ENCODE results near the gene AGTPBP1. TPM values are rescaled to one million over a fixed set of nuclear protein-coding genes. Genes with fewer than 3 reads are reported as not detected.

Gene AGTPBP1
- total and polyA plus RNA-seq, 5 donors = 11.0 to 54.8 (median 48.0) TPM

- DNase-seq (no peak), ATAC-seq (peak; percentile 26 to 36)
- H3K9me3 ChIP-seq (ENCODE audit: control insufficient read depth, low read length) = no peaks in the 10 kb centered on the region
- intact Hi-C loops (cut with DNase I) = no loop called here
- no peaks in the 10 kb centered on the region for H3K27me3 ChIP-seq (ENCODE audit: control insufficient read depth, insufficient read depth)
- no peak overlapping the region for H3K4me3 ChIP-seq (ENCODE audit: low read length)
- 71% methylated on average over 6 of the region's 6 CpGs for WGBS
- H3K27ac ChIP-seq (ENCODE audit: low read length) = peak overlapping the region; percentile 13
- peaks cover 11% of the 10 kb centered on the region for H3K4me1 ChIP-seq (ENCODE audit: control insufficient read depth, insufficient read depth, low read length)
Observed at GRCh38 chr9:85536514-85536913, 205.2 kb downstream of the AGTPBP1 start.

- DNase-seq (peak; percentile 66 to 70 (median 67)), ATAC-seq (peak; percentile 73 to 80)
- intact Hi-C loops (cut with DNase I) = no loop called here
- peaks cover 11% of the 10 kb centered on the region for H3K4me1 ChIP-seq (ENCODE audit: control insufficient read depth, insufficient read depth, low read length)
- no peaks in the 10 kb centered on the region for H3K27me3 ChIP-seq (ENCODE audit: control insufficient read depth, insufficient read depth)
- peak overlapping the region; percentile 45 for H3K27ac ChIP-seq (ENCODE audit: low read length)
- WGBS = 20% methylated on average over 2 of the region's 2 CpGs
- H3K4me3 ChIP-seq (ENCODE audit: low read length) = no peak overlapping the region
- no peaks in the 10 kb centered on the region for H3K9me3 ChIP-seq (ENCODE audit: control insufficient read depth, low read length)
Observed at GRCh38 chr9:85536076-85536475, 205.7 kb downstream of the AGTPBP1 start.

- H3K4me3 ChIP-seq (ENCODE audit: low read length) = no peak overlapping the region
- no peaks in the 10 kb centered on the region for H3K9me3 ChIP-seq (ENCODE audit: control insufficient read depth, low read length)
- intact Hi-C loops (cut with DNase I) = no loop called here
- ATAC-seq = peak in 1 of 2 donors; percentile 44
- H3K27me3 ChIP-seq (ENCODE audit: control insufficient read depth, insufficient read depth) = no peaks in the 10 kb centered on the region
- DNase-seq = peak; percentile 27 to 62 (median 61)
- WGBS = 80% methylated on average over 8 of the region's 8 CpGs
- no peak overlapping the region for H3K27ac ChIP-seq (ENCODE audit: low read length)
- H3K4me1 ChIP-seq (ENCODE audit: control insufficient read depth, insufficient read depth, low read length) = peaks cover 11% of the 10 kb centered on the region
Observed at GRCh38 chr9:85534340-85534739, 207.4 kb downstream of the AGTPBP1 start.

GRCh38 chr9:85533538-85533937, 208.2 kb downstream of the AGTPBP1 start:
- no peaks in the 10 kb centered on the region for H3K27me3 ChIP-seq (ENCODE audit: control insufficient read depth, insufficient read depth)
- DNase-seq (no peak), ATAC-seq (no peak)
- no peak overlapping the region for H3K27ac ChIP-seq (ENCODE audit: low read length)
- 96% methylated on average over 4 of the region's 4 CpGs for WGBS
- H3K4me1 ChIP-seq (ENCODE audit: control insufficient read depth, insufficient read depth, low read length) = peaks cover 11% of the 10 kb centered on the region
- H3K4me3 ChIP-seq (ENCODE audit: low read length) = no peak overlapping the region
- intact Hi-C loops (cut with DNase I) = no loop called here
- no peaks in the 10 kb centered on the region for H3K9me3 ChIP-seq (ENCODE audit: control insufficient read depth, low read length)

- H3K9me3 ChIP-seq (ENCODE audit: control insufficient read depth, low read length) = no peaks in the 10 kb centered on the region
- no peaks in the 10 kb centered on the region for H3K27me3 ChIP-seq (ENCODE audit: control insufficient read depth, insufficient read depth)
- peaks cover 11% of the 10 kb centered on the region for H3K4me1 ChIP-seq (ENCODE audit: control insufficient read depth, insufficient read depth, low read length)
- DNase-seq (no peak), ATAC-seq (no peak)
- intact Hi-C loops (cut with DNase I) = no loop called here
- WGBS = 42% methylated on average over 5 of the region's 5 CpGs
- H3K27ac ChIP-seq (ENCODE audit: low read length) = no peak overlapping the region
- H3K4me3 ChIP-seq (ENCODE audit: low read length) = no peak overlapping the region
Observed at GRCh38 chr9:85530721-85531120, 211.0 kb downstream of the AGTPBP1 start.

- intact Hi-C loops (cut with DNase I) = no loop called here
- 86% methylated on average over 4 of the region's 4 CpGs for WGBS
- peak in 1 of 3 donors; percentile 25 for DNase-seq
- Histone ChIP-seq H3K4me3 (ENCODE audit: low read length) (no peak overlapping the region), H3K4me1 (ENCODE audit: control insufficient read depth, insufficient read depth, low read length) (peaks cover 9% of the 10 kb centered on the region), H3K27ac (ENCODE audit: low read length) (peak overlapping the region; percentile 75), H3K9me3 (ENCODE audit: control insufficient read depth, low read length) (no peaks in the 10 kb centered on the region), H3K27me3 (ENCODE audit: control insufficient read depth, insufficient read depth) (no peaks in the 10 kb centered on the region)
- peak; percentile 47 for ATAC-seq
Observed at GRCh38 chr9:85528607-85529006, 213.1 kb downstream of the AGTPBP1 start.

- peak overlapping the region; percentile 75 for H3K27ac ChIP-seq (ENCODE audit: low read length)
- no peaks in the 10 kb centered on the region for H3K9me3 ChIP-seq (ENCODE audit: control insufficient read depth, low read length)
- H3K4me1 ChIP-seq (ENCODE audit: control insufficient read depth, insufficient read depth, low read length) = peaks cover 9% of the 10 kb centered on the region
- H3K4me3 ChIP-seq (ENCODE audit: low read length) = no peak overlapping the region
- peak; percentile 7 to 15 for ATAC-seq
- WGBS = 77% methylated on average over 5 of the region's 5 CpGs
- no peak for DNase-seq
- intact Hi-C loops (cut with DNase I) = no loop called here
- no peaks in the 10 kb centered on the region for H3K27me3 ChIP-seq (ENCODE audit: control insufficient read depth, insufficient read depth)
Observed at GRCh38 chr9:85528142-85528541, 213.6 kb downstream of the AGTPBP1 start.

GRCh38 chr9:85527331-85528020, 214.3 kb downstream of the AGTPBP1 start:
- H3K27me3 ChIP-seq (ENCODE audit: control insufficient read depth, insufficient read depth) = no peaks in the 10 kb centered on the region
- no peak for DNase-seq
- no peak overlapping the region for H3K4me3 ChIP-seq (ENCODE audit: low read length)
- WGBS = 62% methylated on average over 4 of the region's 4 CpGs
- intact Hi-C loops (cut with DNase I) = no loop called here
- H3K4me1 ChIP-seq (ENCODE audit: control insufficient read depth, insufficient read depth, low read length) = peaks cover 9% of the 10 kb centered on the region
- no peaks in the 10 kb centered on the region for H3K9me3 ChIP-seq (ENCODE audit: control insufficient read depth, low read length)
- ATAC-seq = no peak
- H3K27ac ChIP-seq (ENCODE audit: low read length) = peak overlapping the region; percentile 75

- peaks cover 9% of the 10 kb centered on the region for H3K4me1 ChIP-seq (ENCODE audit: control insufficient read depth, insufficient read depth, low read length)
- DNase-seq = no peak
- H3K27ac ChIP-seq (ENCODE audit: low read length) = no peak overlapping the region
- WGBS = 53% methylated on average over 2 of the region's 2 CpGs
- H3K4me3 ChIP-seq (ENCODE audit: low read length) = no peak overlapping the region
- no peak for ATAC-seq
- no peaks in the 10 kb centered on the region for H3K27me3 ChIP-seq (ENCODE audit: control insufficient read depth, insufficient read depth)
- intact Hi-C loops (cut with DNase I) = no loop called here
- H3K9me3 ChIP-seq (ENCODE audit: control insufficient read depth, low read length) = no peaks in the 10 kb centered on the region
Observed at GRCh38 chr9:85524531-85524930, 217.2 kb downstream of the AGTPBP1 start.

- no peak overlapping the region for H3K4me3 ChIP-seq (ENCODE audit: low read length)
- peaks cover 7% of the 10 kb centered on the region for H3K4me1 ChIP-seq (ENCODE audit: control insufficient read depth, insufficient read depth, low read length)
- 47% methylated on average over 9 of the region's 9 CpGs for WGBS
- ATAC-seq (no peak), DNase-seq (no peak)
- intact Hi-C loops (cut with DNase I) = no loop called here
- no peaks in the 10 kb centered on the region for H3K9me3 ChIP-seq (ENCODE audit: control insufficient read depth, low read length)
- no peak overlapping the region for H3K27ac ChIP-seq (ENCODE audit: low read length)
- no peaks in the 10 kb centered on the region for H3K27me3 ChIP-seq (ENCODE audit: control insufficient read depth, insufficient read depth)
Observed at GRCh38 chr9:85523202-85523601, 218.6 kb downstream of the AGTPBP1 start.

GRCh38 chr9:85522459-85523092, 219.2 kb downstream of the AGTPBP1 start:
- 2% methylated on average over 55 of the region's 55 CpGs for WGBS
- Histone ChIP-seq H3K9me3 (ENCODE audit: control insufficient read depth, low read length) (no peaks in the 10 kb centered on the region), H3K27me3 (ENCODE audit: control insufficient read depth, insufficient read depth) (no peaks in the 10 kb centered on the region), H3K4me3 (ENCODE audit: low read length) (peak overlapping the region; percentile 14), H3K4me1 (ENCODE audit: control insufficient read depth, insufficient read depth, low read length) (peaks cover under 1% of the 10 kb centered on the region), H3K27ac (ENCODE audit: low read length) (peak overlapping the region; percentile 53)
- peak; percentile 43 to 86 (median 81) for DNase-seq
- peak; percentile 78 to 86 for ATAC-seq
- intact Hi-C loops (cut with DNase I) = no loop called here

Data from right cardiac atrium (tissue), 5 donors.